Measurements from ENCODE around the gene FSTL4.

Gene FSTL4

GRCh38 chr5:133386662-133387061 lies 225.7 kb downstream of the FSTL4 start:
- DNase-seq (ENCODE audit: insufficient read length, low spot score) (no peak), FAIRE-seq (no peak)
- TF ChIP-seq, protein P1, sequence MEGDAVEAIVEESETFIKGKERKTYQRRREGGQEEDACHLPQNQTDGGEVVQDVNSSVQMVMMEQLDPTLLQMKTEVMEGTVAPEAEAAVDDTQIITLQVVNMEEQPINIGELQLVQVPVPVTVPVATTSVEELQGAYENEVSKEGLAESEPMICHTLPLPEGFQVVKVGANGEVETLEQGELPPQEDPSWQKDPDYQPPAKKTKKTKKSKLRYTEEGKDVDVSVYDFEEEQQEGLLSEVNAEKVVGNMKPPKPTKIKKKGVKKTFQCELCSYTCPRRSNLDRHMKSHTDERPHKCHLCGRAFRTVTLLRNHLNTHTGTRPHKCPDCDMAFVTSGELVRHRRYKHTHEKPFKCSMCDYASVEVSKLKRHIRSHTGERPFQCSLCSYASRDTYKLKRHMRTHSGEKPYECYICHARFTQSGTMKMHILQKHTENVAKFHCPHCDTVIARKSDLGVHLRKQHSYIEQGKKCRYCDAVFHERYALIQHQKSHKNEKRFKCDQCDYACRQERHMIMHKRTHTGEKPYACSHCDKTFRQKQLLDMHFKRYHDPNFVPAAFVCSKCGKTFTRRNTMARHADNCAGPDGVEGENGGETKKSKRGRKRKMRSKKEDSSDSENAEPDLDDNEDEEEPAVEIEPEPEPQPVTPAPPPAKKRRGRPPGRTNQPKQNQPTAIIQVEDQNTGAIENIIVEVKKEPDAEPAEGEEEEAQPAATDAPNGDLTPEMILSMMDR (IDR thresholded peaks at IDR 0.05; ENCODE audit: insufficient read depth, missing control alignments), result no peak

DNA sequence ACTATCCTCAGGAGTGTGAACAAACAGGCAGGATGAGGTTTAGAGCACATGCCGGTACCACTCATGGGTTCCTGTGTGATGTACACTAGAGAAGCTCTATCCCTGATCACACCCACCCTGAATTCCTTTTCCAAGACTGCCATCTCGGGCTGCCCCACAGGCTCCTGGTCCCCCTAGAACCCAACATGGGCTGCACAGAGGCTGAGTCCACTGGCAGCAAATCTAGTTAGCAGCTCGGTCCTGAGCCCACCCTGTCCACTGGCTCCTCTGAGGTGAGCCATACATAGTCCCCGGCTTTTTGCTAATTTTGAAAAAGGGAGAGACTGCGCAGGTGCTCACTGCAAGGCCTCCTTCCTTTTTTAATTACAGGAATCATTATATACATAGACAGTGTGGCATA lies 227.0 kb downstream of the FSTL4 start:
- no peak for FAIRE-seq
- TF ChIP-seq, protein P1 (IDR thresholded peaks at IDR 0.05; ENCODE audit: insufficient read depth, missing control alignments), result no peak

GRCh38 chr5:133384903-133385302 lies 227.4 kb downstream of the FSTL4 start:
- TF ChIP-seq, protein P1 (IDR thresholded peaks at IDR 0.05; ENCODE audit: insufficient read depth, missing control alignments), result no peak
- no peak for DNase-seq (ENCODE audit: insufficient read length, low spot score)
- FAIRE-seq, result no peak

More for the DNA sequence above, 227.0 kb downstream of the FSTL4 start:
- DNase-seq (ENCODE audit: insufficient read length, low spot score), result no peak

DNA sequence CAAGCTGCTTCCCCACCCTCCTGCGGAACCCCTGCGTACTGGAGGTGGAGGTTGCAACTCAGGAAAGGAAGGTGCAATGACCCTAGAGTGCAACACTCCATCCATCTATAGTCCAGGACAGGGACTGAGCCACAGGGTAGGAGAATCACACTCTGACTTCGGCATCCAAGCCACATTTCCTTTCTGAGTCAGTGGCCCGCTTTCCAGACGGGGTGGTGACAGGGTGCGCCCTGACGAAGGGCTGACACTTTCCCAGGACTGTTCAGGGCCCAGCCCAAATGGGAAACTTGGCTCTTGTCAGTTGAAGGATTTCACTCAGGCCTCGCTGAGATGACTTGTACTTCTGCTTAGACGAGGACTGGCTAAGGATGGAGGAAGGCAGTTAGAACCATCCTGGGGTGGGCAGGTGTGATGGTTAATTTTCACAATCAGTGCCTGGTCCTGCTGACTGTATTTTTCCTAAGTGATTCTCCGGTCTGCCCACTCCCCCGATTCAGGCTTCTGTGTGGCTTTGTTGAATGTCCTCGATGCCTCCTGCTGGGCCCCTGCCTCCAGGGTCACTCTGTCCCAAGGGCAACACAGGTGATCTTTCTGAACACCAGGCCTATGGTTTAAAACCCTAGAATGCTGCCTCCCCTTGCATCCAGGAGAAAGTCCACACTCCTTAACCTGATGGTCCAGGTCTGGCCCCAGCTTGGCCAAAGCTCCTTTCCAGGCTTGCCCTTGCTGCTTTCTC lies 228.1 kb downstream of the FSTL4 start:
- TF ChIP-seq, protein P1 (IDR thresholded peaks at IDR 0.05; ENCODE audit: insufficient read depth, missing control alignments), result no peak
- FAIRE-seq (no peak), DNase-seq (ENCODE audit: insufficient read length, low spot score) (no peak)

DNA sequence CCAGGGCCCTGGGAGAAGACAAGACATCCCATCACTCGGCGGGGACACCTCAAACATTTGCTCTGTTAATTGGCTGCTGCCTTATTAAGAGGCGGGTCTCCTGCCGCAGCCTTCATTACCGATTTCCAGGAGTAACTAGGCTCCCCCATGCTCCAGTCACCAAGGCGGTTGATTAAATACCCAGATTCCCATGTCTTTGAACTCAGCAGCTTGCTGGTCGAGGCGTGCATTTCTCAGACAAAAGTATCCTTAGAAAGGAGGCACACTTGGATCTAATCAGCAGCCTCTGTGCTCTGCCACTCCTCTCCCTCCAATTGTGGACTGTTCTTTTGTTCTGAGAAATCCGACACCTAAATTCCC lies 228.8 kb downstream of the FSTL4 start:
- FAIRE-seq (no peak), DNase-seq (ENCODE audit: insufficient read length, low spot score) (no peak)
- TF ChIP-seq, protein P1 (IDR thresholded peaks at IDR 0.05; ENCODE audit: insufficient read depth, missing control alignments), result no peak

DNA sequence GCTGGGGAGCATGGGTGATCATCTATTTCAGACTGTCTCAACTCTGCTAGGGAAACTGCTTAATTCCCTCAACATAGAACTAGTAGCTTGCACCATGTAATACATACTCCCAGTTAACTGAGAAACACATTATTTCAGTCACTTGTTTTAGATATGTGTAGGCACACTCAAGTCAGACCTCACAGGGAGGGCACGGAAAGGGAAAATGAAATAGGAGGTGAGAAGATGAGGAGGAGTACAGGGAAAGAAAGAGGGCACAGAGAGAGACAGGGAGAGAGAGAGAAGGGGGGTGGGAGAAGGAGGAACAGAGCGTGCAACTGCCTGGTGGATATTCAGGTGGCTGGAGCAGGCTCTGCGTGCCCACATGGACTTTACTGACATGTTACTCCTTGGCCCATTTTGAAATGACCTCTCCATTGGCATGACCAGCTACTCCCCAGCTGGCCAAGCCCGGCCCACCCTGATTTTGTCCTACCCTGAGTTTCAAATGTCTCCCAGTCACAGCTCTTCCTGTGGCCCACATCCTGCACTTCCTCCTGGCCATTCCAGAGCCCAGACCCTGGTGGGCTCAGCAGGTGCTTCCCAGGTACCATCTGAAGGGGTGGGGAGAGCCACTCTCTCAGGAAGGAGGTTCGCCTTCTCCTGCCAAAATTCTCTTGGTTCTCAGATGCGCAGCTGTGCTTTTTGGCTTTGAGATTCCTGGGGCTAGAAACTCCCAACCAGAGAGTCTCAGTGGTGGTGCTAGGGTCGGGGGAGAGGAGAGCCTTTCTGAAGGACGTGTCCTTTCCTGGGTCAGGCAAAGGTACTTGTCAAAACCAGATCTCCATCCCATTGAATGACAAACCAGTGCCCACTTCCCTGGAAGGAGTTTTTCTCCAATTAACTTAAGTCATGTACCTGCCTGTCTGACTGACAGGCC lies 229.4 kb downstream of the FSTL4 start:
- DNase-seq (ENCODE audit: insufficient read length, low spot score), result no peak
- FAIRE-seq, result no peak
- TF ChIP-seq, protein P1 (IDR thresholded peaks at IDR 0.05; ENCODE audit: insufficient read depth, missing control alignments), result no peak

Data from D721Med (cell line).